Measurements from ENCODE around the gene ZCCHC24. TPM values are rescaled to one million over a fixed set of nuclear protein-coding genes. Genes with fewer than 3 reads are reported as not detected.

Gene ZCCHC24
- total and polyA plus RNA-seq, 5 donors from 2014 or later, result 0.25 to 1.8 (median 0.76) TPM

DNA sequence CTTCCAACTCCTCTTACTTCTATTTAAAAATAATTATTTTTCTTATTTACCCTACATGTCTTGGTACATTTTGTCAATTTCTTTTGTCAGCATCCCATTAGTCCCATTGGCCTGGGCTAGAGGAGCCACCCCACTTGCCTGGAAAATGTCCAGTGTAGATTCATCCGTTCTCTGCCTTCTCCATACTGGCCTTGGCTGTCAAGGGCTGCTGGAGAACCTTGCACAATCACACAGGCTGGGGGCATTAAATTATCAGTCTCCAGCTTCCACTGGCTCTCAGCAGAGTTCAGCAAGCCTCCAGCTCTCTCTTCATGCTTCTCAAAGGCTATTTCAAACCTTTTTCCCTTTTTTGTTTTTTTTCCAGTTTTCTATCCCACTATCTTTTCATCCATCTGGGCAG, 13.8 kb upstream of the ZCCHC24 start:
- Histone ChIP-seq H3K4me1 (ENCODE audit: control insufficient read depth, insufficient read depth, low read length, poor library complexity, severe bottlenecking) (no peaks in the 10 kb centered on the region), H3K36me3 (ENCODE audit: control insufficient read depth, insufficient read depth, low read length) (no peaks in the 10 kb centered on the region), H3K9me3 (ENCODE audit: control insufficient read depth in 2 of 2, low read length in 2 of 2) (no peaks in the 10 kb centered on the region), H3K27ac (ENCODE audit: insufficient read depth, low read length, poor library complexity, severe bottlenecking) (no peak overlapping the region), H3K27me3 (ENCODE audit: control insufficient read depth, insufficient read depth, low read length) (peaks cover 4% of the 10 kb centered on the region), H3K4me3 (ENCODE audit: low read depth, low read length) (no peak overlapping the region)
- H3K9me3 Mint-ChIP-seq, result no peaks in the 10 kb centered on the region
- DNase-seq (no peak), ATAC-seq (ENCODE audit: low read depth in 2 of 2) (no peak)
- H3K27ac Mint-ChIP-seq, result no peak overlapping the region
- H3K36me3 Mint-ChIP-seq, result no peaks in the 10 kb centered on the region
- no peak overlapping the region for H3K4me3 Mint-ChIP-seq
- peaks cover 5% of the 10 kb centered on the region for H3K27me3 Mint-ChIP-seq
- no peaks in the 10 kb centered on the region for H3K4me1 Mint-ChIP-seq

GRCh38 chr10:79458483-79458882, 13.1 kb upstream of the ZCCHC24 start:
- H3K4me1 Mint-ChIP-seq, result no peaks in the 10 kb centered on the region
- no peak for ATAC-seq (ENCODE audit: low read depth in 2 of 2)
- peaks cover 5% of the 10 kb centered on the region for H3K27me3 Mint-ChIP-seq

DNA sequence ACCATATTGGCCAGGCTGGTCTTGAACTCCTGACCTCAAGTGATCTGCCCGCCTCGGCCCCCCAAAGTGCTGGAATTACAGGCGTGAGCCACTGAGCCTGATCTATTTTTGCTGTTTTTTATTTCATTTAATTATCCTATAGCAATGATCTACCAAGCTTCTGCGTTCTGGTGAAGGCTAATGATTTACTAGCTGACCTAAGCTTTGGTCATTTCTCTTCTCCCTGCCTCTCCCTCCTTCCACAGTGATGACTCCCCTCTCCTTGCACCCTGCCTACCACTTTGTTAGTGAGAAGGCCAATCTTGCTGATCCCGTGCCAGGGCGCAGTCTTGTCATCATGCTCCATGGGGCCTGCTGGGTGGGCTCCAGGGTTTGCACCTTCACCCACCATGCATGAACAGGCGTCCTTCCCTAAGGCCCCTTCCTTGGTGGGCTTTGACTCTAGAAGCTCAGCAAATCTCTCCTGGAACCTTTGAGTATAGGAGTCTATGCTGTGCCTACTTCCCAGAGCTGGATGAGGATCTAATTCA, 11.9 kb upstream of the ZCCHC24 start:
- H3K27ac Mint-ChIP-seq, result no peak overlapping the region
- Histone ChIP-seq H3K4me3 (ENCODE audit: low read depth, low read length) (no peak overlapping the region), H3K27ac (ENCODE audit: insufficient read depth, low read length, poor library complexity, severe bottlenecking) (no peak overlapping the region), H3K36me3 (ENCODE audit: control insufficient read depth, insufficient read depth, low read length) (no peaks in the 10 kb centered on the region), H3K4me1 (ENCODE audit: control insufficient read depth, insufficient read depth, low read length, poor library complexity, severe bottlenecking) (no peaks in the 10 kb centered on the region), H3K27me3 (ENCODE audit: control insufficient read depth, insufficient read depth, low read length) (peaks cover 4% of the 10 kb centered on the region), H3K9me3 (ENCODE audit: control insufficient read depth in 2 of 2, low read length in 2 of 2) (no peaks in the 10 kb centered on the region)
- H3K4me1 Mint-ChIP-seq, result no peaks in the 10 kb centered on the region
- DNase-seq (no peak), ATAC-seq (ENCODE audit: low read depth in 2 of 2) (no peak)
- H3K27me3 Mint-ChIP-seq, result peaks cover 5% of the 10 kb centered on the region
- no peak overlapping the region for H3K4me3 Mint-ChIP-seq
- no peaks in the 10 kb centered on the region for H3K36me3 Mint-ChIP-seq
- no peaks in the 10 kb centered on the region for H3K9me3 Mint-ChIP-seq

More at GRCh38 chr10:79458483-79458882, 13.1 kb upstream of the ZCCHC24 start:
- Histone ChIP-seq H3K9me3 (ENCODE audit: control insufficient read depth in 2 of 2, low read length in 2 of 2) (no peaks in the 10 kb centered on the region), H3K4me3 (ENCODE audit: low read depth, low read length) (no peak overlapping the region), H3K27me3 (ENCODE audit: control insufficient read depth, insufficient read depth, low read length) (peaks cover 4% of the 10 kb centered on the region), H3K4me1 (ENCODE audit: control insufficient read depth, insufficient read depth, low read length, poor library complexity, severe bottlenecking) (no peaks in the 10 kb centered on the region), H3K27ac (ENCODE audit: insufficient read depth, low read length, poor library complexity, severe bottlenecking) (no peak overlapping the region), H3K36me3 (ENCODE audit: control insufficient read depth, insufficient read depth, low read length) (no peaks in the 10 kb centered on the region)
- no peaks in the 10 kb centered on the region for H3K9me3 Mint-ChIP-seq
- no peak overlapping the region for H3K27ac Mint-ChIP-seq
- no peaks in the 10 kb centered on the region for H3K36me3 Mint-ChIP-seq
- H3K4me3 Mint-ChIP-seq, result no peak overlapping the region
- DNase-seq, result no peak

DNA sequence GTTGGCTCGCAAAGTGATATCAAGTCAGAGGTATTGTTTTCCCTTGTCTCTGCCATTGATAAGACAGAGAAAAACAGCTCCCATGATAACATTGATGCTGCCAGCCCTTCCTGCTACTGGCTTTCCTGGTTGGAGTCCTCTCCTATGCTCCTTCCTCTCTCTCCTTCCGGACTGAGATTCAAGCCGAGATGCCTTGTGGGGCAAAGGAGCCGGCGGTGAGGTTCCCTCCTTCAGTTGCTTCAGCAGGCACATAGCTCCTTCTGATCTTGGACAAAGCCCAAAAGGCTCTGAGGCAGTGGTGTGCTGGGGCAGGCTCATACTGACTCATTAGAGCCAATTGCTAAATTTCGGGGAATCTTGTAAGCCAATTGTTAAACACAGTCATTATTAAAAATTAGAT, 8.8 kb upstream of the ZCCHC24 start:
- H3K27me3 ChIP-seq (ENCODE audit: control insufficient read depth, insufficient read depth, low read length), result peaks cover 4% of the 10 kb centered on the region
- H3K4me1 Mint-ChIP-seq, result no peaks in the 10 kb centered on the region
- no peak overlapping the region for H3K27ac ChIP-seq (ENCODE audit: insufficient read depth, low read length, poor library complexity, severe bottlenecking)
- no peak overlapping the region for H3K27ac Mint-ChIP-seq
- no peak for ATAC-seq (ENCODE audit: low read depth in 2 of 2)
- H3K9me3 ChIP-seq (ENCODE audit: control insufficient read depth in 2 of 2, low read length in 2 of 2), result no peaks in the 10 kb centered on the region
- no peak overlapping the region for H3K4me3 Mint-ChIP-seq
- H3K4me3 ChIP-seq (ENCODE audit: low read depth, low read length), result no peak overlapping the region
- no peaks in the 10 kb centered on the region for H3K36me3 Mint-ChIP-seq
- DNase-seq, result no peak
- no peaks in the 10 kb centered on the region for H3K36me3 ChIP-seq (ENCODE audit: control insufficient read depth, insufficient read depth, low read length)
- H3K9me3 Mint-ChIP-seq, result no peaks in the 10 kb centered on the region
- H3K27me3 Mint-ChIP-seq, result peaks cover 12% of the 10 kb centered on the region
- H3K4me1 ChIP-seq (ENCODE audit: control insufficient read depth, insufficient read depth, low read length, poor library complexity, severe bottlenecking), result no peaks in the 10 kb centered on the region

DNA sequence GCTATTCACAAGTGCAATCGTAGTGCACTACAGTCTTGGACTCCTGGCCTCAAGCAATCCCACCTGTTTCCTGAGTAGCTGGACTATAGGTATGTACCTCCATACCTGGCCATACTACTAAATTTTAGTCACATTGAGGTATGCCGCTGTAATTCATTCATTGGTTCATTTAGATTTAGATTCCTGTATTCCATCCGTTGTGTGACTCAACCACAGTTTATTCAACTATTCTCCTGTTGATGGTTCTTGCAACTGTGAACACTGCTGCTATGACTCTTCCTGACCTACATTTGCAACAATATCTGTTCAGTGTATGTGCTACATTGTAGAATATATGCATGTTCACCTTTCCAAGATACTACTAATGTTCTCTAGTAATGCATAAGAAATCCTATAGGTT, 8.0 kb upstream of the ZCCHC24 start:
- Mint-ChIP-seq H3K4me1 (no peaks in the 10 kb centered on the region), H3K36me3 (no peaks in the 10 kb centered on the region), H3K9me3 (no peaks in the 10 kb centered on the region), H3K27ac (no peak overlapping the region), H3K27me3 (peaks cover 12% of the 10 kb centered on the region), H3K4me3 (no peak overlapping the region)
- Histone ChIP-seq H3K36me3 (ENCODE audit: control insufficient read depth, insufficient read depth, low read length) (no peaks in the 10 kb centered on the region), H3K27me3 (ENCODE audit: control insufficient read depth, insufficient read depth, low read length) (peaks cover 4% of the 10 kb centered on the region), H3K27ac (ENCODE audit: insufficient read depth, low read length, poor library complexity, severe bottlenecking) (no peak overlapping the region), H3K9me3 (ENCODE audit: control insufficient read depth in 2 of 2, low read length in 2 of 2) (no peaks in the 10 kb centered on the region), H3K4me3 (ENCODE audit: low read depth, low read length) (no peak overlapping the region), H3K4me1 (ENCODE audit: control insufficient read depth, insufficient read depth, low read length, poor library complexity, severe bottlenecking) (no peaks in the 10 kb centered on the region)
- DNase-seq (no peak), ATAC-seq (ENCODE audit: low read depth in 2 of 2) (no peak)

- no peaks in the 10 kb centered on the region for H3K9me3 ChIP-seq (ENCODE audit: control insufficient read depth in 2 of 2, low read length in 2 of 2)
- no peak overlapping the region for H3K4me3 ChIP-seq (ENCODE audit: low read depth, low read length)
- Mint-ChIP-seq H3K36me3 (no peaks in the 10 kb centered on the region), H3K27me3 (peaks cover 8% of the 10 kb centered on the region), H3K9me3 (no peaks in the 10 kb centered on the region), H3K27ac (peak overlapping the region in 1 of 3 donors; percentile 44), H3K4me1 (no peaks in the 10 kb centered on the region), H3K4me3 (no peak overlapping the region)
- H3K36me3 ChIP-seq (ENCODE audit: control insufficient read depth, insufficient read depth, low read length), result no peaks in the 10 kb centered on the region
- H3K27ac ChIP-seq (ENCODE audit: insufficient read depth, low read length, poor library complexity, severe bottlenecking), result no peak overlapping the region
- no peak for ATAC-seq (ENCODE audit: low read depth in 2 of 2)
- peaks cover 4% of the 10 kb centered on the region for H3K27me3 ChIP-seq (ENCODE audit: control insufficient read depth, insufficient read depth, low read length)
- no peak for DNase-seq
- H3K4me1 ChIP-seq (ENCODE audit: control insufficient read depth, insufficient read depth, low read length, poor library complexity, severe bottlenecking), result no peaks in the 10 kb centered on the region
These were observed 6.8 kb upstream of the ZCCHC24 start for GRCh38 chr10:79452174-79452611.

DNA sequence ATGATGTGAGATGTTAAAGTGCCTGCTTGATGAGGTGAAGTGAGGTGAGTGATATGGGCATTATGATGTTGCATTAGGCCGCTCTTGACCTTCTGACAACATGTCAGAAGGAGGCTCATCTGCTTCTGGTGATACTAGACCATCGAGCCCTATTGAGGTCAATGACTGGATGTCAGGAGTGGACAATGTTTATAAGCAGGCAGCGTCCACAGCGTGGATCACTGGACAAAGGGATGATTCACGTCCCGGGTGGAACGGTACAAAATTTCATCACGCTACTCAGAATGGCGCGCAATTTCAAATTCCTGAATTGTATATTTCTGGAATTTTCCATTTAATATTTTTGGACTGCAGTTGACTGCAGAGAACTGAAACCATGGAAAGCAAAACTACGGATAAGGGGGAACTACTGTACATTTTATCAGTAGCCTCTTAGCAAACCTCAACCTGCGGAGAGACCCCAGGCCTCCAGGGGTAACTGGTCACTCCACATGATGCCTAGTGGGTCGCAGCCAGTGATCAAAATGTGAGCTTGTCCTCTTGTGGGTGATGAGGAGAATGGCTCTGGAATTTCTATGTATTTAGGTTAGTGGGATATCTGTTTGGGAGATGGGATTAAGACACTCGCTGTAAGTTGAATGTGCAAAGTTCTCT, 5.7 kb upstream of the ZCCHC24 start:
- peaks cover 4% of the 10 kb centered on the region for H3K27me3 ChIP-seq (ENCODE audit: control insufficient read depth, insufficient read depth, low read length)
- no peak for ATAC-seq (ENCODE audit: low read depth in 2 of 2)
- H3K4me3 ChIP-seq (ENCODE audit: low read depth, low read length), result no peak overlapping the region
- DNase-seq, result no peak
- Mint-ChIP-seq H3K27ac (no peak overlapping the region), H3K27me3 (peaks cover 8% of the 10 kb centered on the region), H3K9me3 (no peaks in the 10 kb centered on the region), H3K4me1 (peaks cover 0 to 5% (median 1%) of the 10 kb centered on the region in 4 donors), H3K4me3 (no peak overlapping the region), H3K36me3 (no peaks in the 10 kb centered on the region)
- no peaks in the 10 kb centered on the region for H3K36me3 ChIP-seq (ENCODE audit: control insufficient read depth, insufficient read depth, low read length)
- no peaks in the 10 kb centered on the region for H3K9me3 ChIP-seq (ENCODE audit: control insufficient read depth in 2 of 2, low read length in 2 of 2)
- peaks cover 3% of the 10 kb centered on the region for H3K4me1 ChIP-seq (ENCODE audit: control insufficient read depth, insufficient read depth, low read length, poor library complexity, severe bottlenecking)
- no peak overlapping the region for H3K27ac ChIP-seq (ENCODE audit: insufficient read depth, low read length, poor library complexity, severe bottlenecking)
